Breast epithelium (tissue), 3 donors: ENCODE measurements around the gene SLC25A31.

ENCODE experiments used
- POLR2A ChIP-seq: fragments of 450-650 bp; IDR thresholded peaks from one replicate; pipeline ENCODE4 v1.6.1; 2016; ENCODE audit warnings: antibody characterized with exemption, mild to moderate bottlenecking, moderate library complexity
- POLR2AphosphoS5 ChIP-seq, 3 donors: sonication (generic); formaldehyde crosslinking; IDR thresholded peaks; one replicate each; pipeline ENCODE4 v1.6.1; 2017; ENCODE audit warnings: antibody characterized with exemption in 3 of 3
- TF ChIP-seq, protein P1 (sequence below), 3 donors: fragments of 450-650 bp; IDR thresholded peaks; one replicate each; pipeline ENCODE4 v1.5.1; 2016 to 2017; ENCODE audit warnings: antibody characterized with exemption in 3 of 3, mild to moderate bottlenecking in 3 of 3, moderate library complexity in 3 of 3

DNA sequence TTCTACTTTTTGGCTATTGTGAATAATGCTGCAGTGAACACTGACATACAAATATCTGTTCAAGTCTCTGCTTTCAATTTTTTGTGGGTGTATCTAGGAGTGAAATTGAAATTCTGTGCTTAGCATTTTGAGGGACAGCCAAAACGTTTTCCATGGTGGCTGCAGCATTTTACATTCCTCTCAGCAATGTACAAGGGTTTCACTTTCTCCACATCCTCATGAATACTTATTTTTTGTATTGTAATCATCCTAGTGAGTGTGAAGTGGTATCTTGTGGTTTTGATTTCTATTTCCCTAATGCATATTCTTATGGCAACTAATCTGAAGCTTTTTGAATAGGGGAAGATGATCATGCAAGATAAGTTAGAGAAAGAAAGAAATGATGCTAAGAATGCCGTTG is 92.2 kb downstream of the SLC25A31 start:
- TF ChIP-seq, protein P1, sequence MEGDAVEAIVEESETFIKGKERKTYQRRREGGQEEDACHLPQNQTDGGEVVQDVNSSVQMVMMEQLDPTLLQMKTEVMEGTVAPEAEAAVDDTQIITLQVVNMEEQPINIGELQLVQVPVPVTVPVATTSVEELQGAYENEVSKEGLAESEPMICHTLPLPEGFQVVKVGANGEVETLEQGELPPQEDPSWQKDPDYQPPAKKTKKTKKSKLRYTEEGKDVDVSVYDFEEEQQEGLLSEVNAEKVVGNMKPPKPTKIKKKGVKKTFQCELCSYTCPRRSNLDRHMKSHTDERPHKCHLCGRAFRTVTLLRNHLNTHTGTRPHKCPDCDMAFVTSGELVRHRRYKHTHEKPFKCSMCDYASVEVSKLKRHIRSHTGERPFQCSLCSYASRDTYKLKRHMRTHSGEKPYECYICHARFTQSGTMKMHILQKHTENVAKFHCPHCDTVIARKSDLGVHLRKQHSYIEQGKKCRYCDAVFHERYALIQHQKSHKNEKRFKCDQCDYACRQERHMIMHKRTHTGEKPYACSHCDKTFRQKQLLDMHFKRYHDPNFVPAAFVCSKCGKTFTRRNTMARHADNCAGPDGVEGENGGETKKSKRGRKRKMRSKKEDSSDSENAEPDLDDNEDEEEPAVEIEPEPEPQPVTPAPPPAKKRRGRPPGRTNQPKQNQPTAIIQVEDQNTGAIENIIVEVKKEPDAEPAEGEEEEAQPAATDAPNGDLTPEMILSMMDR (IDR thresholded peaks at IDR 0.05), result no peak
- TF ChIP-seq POLR2A (no peak), POLR2AphosphoS5 (IDR thresholded peaks at IDR 0.05) (no peak)
